A673 (cell line): Measurements from ENCODE around the gene SCN3A. TPM values are rescaled to one million over a fixed set of nuclear protein-coding genes. Genes with fewer than 3 reads are reported as not detected.

Experiments
- BruUV-seq: library from RNA; stranded (reverse); fragments of 400-500 nt; replicated peaks from 2 replicates; lab custom pipeline; 2021; lab: Mats Ljungman, UMichigan
- CTCF ChIA-PET: fragments of 300-600 bp; sonication (Branson Sonifier 250); formaldehyde crosslinking; loops from one replicate; lab custom pipeline; 2022; ENCODE audit warnings: antibody characterized with exemption; lab: Charles Lee
- POLR2A ChIA-PET: fragments of 300-600 bp; sonication (Branson Sonifier 250); formaldehyde crosslinking; loops from one replicate; lab custom pipeline; 2022; ENCODE audit warnings: antibody characterized with exemption; ENCODE audit not compliant: low non-redundant PET; lab: Charles Lee
- DNase-seq: peaks from one replicate; pipeline ENCODE4 v3.0.0-alpha.2; 2015; ENCODE audit warnings: low spot score
- H3K27ac ChIP-seq: fragments of 200-600 bp; sonication (generic); 2 replicates; pipeline ENCODE4 v1.5.1; 2016; ENCODE audit warnings: mixed run types, low read depth, mild to moderate bottlenecking, mixed read lengths, antibody characterized with exemption, low read length; ENCODE audit not compliant: poor library complexity, severe bottlenecking
- H3K27me3 ChIP-seq: fragments of 200-600 bp; sonication (generic); replicated peaks from 2 replicates; pipeline ENCODE4 v1.6.1; 2017; ENCODE audit warnings: mixed run types, low read depth, mild to moderate bottlenecking, mixed read lengths, antibody characterized with exemption, low read length; ENCODE audit not compliant: insufficient read depth, poor library complexity
- H3K36me3 ChIP-seq: fragments of 200-600 bp; sonication (generic); 2 replicates; pipeline ENCODE4 v1.6.1; 2016; ENCODE audit warnings: mixed run types, mild to moderate bottlenecking, mixed read lengths, antibody characterized with exemption, low read length; ENCODE audit not compliant: insufficient read depth, poor library complexity, severe bottlenecking
- H3K4me1 ChIP-seq: fragments of 200-600 bp; sonication (generic); 2 replicates; pipeline ENCODE4 v1.6.1; 2017; ENCODE audit warnings: mixed run types, mild to moderate bottlenecking, mixed read lengths, antibody characterized with exemption, low read length; ENCODE audit not compliant: insufficient read depth, poor library complexity, severe bottlenecking
- H3K4me3 ChIP-seq: fragments of 200-600 bp; sonication (generic); 2 replicates; pipeline ENCODE4 v1.5.1; 2016; ENCODE audit warnings: low read depth, mixed run types, mild to moderate bottlenecking, mixed read lengths, low read length; ENCODE audit not compliant: poor library complexity, severe bottlenecking
- H3K9me3 ChIP-seq: fragments of 200-600 bp; sonication (generic); 2 replicates; pipeline ENCODE4 v1.6.1; 2016; ENCODE audit warnings: mixed run types, low read depth, mild to moderate bottlenecking, mixed read lengths, antibody characterized with exemption, low read length; ENCODE audit not compliant: poor library complexity, severe bottlenecking
- CTCF ChIP-seq: fragments of 300-800, 200-600 bp; sonication (generic); conservative IDR thresholded peaks from 2 replicates; pipeline ENCODE4 v1.5.1; 2017; ENCODE audit warnings: low read depth, mild to moderate bottlenecking, antibody characterized with exemption, low read length, moderate library complexity, mixed read lengths
- EZH2 ChIP-seq: fragments of 200-600 bp; sonication (generic); IDR thresholded peaks from 2 replicates; pipeline ENCODE4 v1.6.1; 2017; ENCODE audit warnings: borderline replicate concordance, low read depth, mild to moderate bottlenecking, mixed read lengths, antibody characterized with exemption, low read length; ENCODE audit not compliant: poor library complexity, severe bottlenecking
- intact Hi-C: fragments of 100-400 bp; cut with micrococcal nuclease; formaldehyde crosslinking; loops from one replicate; pipeline ENCODE4 v1.10.0; 2022; ENCODE audit not compliant: unreplicated experiment
- total RNA-seq: library from RNA; stranded (reverse); gene quantifications from 2 replicates; pipeline ENCODE4 v1.2.3, GENCODE V29; 2021

The SCN3A gene
- total RNA-seq, 1 experiment from 2014 or later = 0.04 TPM

GRCh38 chr2:165176780-165177179 lies 27.1 kb downstream of the SCN3A start:
- no peak for TF ChIP-seq EZH2
- no peak for TF ChIP-seq CTCF
- POLR2A ChIA-PET = no interaction called here

GRCh38 chr2:165173215-165173614 lies 30.6 kb downstream of the SCN3A start:
- Histone ChIP-seq H3K27ac (no peak overlapping the region), H3K4me1 (no peaks in the 10 kb centered on the region), H3K4me3 (no peak overlapping the region), H3K36me3 (no peaks in the 10 kb centered on the region), H3K9me3 (no peaks in the 10 kb centered on the region), H3K27me3 (no peaks in the 10 kb centered on the region)
- no TSS peak for BruUV-seq
- DNase-seq = no peak
- intact Hi-C loops = no loop called here
- ChIA-PET POLR2A (no interaction called here), CTCF (no interaction called here)
- TF ChIP-seq CTCF = no peak
- TF ChIP-seq EZH2 = no peak

More at GRCh38 chr2:165176780-165177179, 27.1 kb downstream of the SCN3A start:
- Histone ChIP-seq H3K4me1 (no peaks in the 10 kb centered on the region), H3K9me3 (no peaks in the 10 kb centered on the region), H3K36me3 (no peaks in the 10 kb centered on the region), H3K27me3 (no peaks in the 10 kb centered on the region), H3K27ac (no peak overlapping the region), H3K4me3 (no peak overlapping the region)
- no peak for DNase-seq
- intact Hi-C loops = no loop called here
- CTCF ChIA-PET = no interaction called here
- no TSS peak for BruUV-seq

- Histone ChIP-seq H3K4me3 (no peak overlapping the region), H3K27me3 (no peaks in the 10 kb centered on the region), H3K27ac (no peak overlapping the region), H3K4me1 (no peaks in the 10 kb centered on the region), H3K9me3 (no peaks in the 10 kb centered on the region), H3K36me3 (no peaks in the 10 kb centered on the region)
- CTCF ChIA-PET = no interaction called here
- intact Hi-C loops = no loop called here
- no peak for TF ChIP-seq EZH2
- TF ChIP-seq CTCF = no peak
- DNase-seq = no peak
- POLR2A ChIA-PET = no interaction called here
- no TSS peak for BruUV-seq
Measured at GRCh38 chr2:165164201-165164600, 39.6 kb downstream of the SCN3A start.
